Left lung (tissue), 10 donors: Measurements from ENCODE around the gene ZMYND8. TPM values are rescaled to one million over a fixed set of nuclear protein-coding genes. Genes with fewer than 3 reads are reported as not detected.

Source experiments
- ATAC-seq: fragments of 200-7000 bp; cut with Tn5 transposase; one replicate; pipeline ENCODE4 v1.9.1; 2020; ENCODE audit warnings: moderate library complexity
- DNase-seq, 4 donors: peaks; one replicate each; pipeline ENCODE4 v3.0.0-alpha.2; 2013 to 2020
- H3K27ac ChIP-seq, 2 donors: fragments of 200-600 bp; sonication (generic) in 1 of 2; one replicate each; pipeline versions ENCODE4 v1.5.0 to v1.8.0; 2020 to 2021
- H3K27me3 ChIP-seq, 2 donors: fragments of 200-600 bp; sonication (generic) in 1 of 2; one replicate each; pipeline versions ENCODE4 v1.5.0 to v1.8.0; 2020 to 2021
- H3K36me3 ChIP-seq, 2 donors: fragments of 200-600 bp; sonication (generic) in 1 of 2; one replicate each; pipeline versions ENCODE4 v1.5.0 to v1.8.0; 2020 to 2021
- H3K4me1 ChIP-seq, 2 donors: fragments of 200-600 bp; one replicate each; pipeline ENCODE4 v1.8.0; 2021
- H3K4me3 ChIP-seq, 2 donors: fragments of 200-600 bp; sonication (generic) in 1 of 2; one replicate each; pipeline versions ENCODE4 v1.5.0 to v1.8.0; 2020 to 2021; ENCODE audit warnings: mild to moderate bottlenecking in 1 of 2
- H3K9me3 ChIP-seq, 2 donors: fragments of 200-600 bp; sonication (generic) in 1 of 2; one replicate each; pipeline versions ENCODE4 v1.5.0 to v1.8.0; 2020 to 2021
- CTCF ChIP-seq, 2 donors: fragments of 200-600 bp; sonication (generic) in 1 of 2; IDR thresholded peaks; one replicate each; pipeline versions ENCODE4 v1.5.0 to v1.8.0; 2021; ENCODE audit warnings: antibody characterized with exemption in 2 of 2
- intact Hi-C, 2 donors: fragments of 100-400 bp; cut with DNase I; formaldehyde crosslinking; loops; one replicate each; pipeline versions ENCODE4 v1.11.2 to v1.14.2; 2022
- polyA plus RNA-seq, 6 donors: library from polyadenylated mRNA; unstranded; fragments of 120-200 nt; gene quantifications; one replicate each; pipeline ENCODE4 v1.2.1, GENCODE V29; 2013; ENCODE audit not compliant: insufficient read length in 6 of 6
- total RNA-seq, 2 donors: library from RNA; stranded (reverse); fragmentation: NEBNext Ultra II Directional; extraction: Animal tissue kit (Norgen Biotek cat#: 25700); gene quantifications; one replicate each; pipeline ENCODE4 v1.2.1, GENCODE V29; 2021
- donor health status: DM: no; HTN: yes; CAD: no.
- donor health status: DM: no; HTN: no; CAD: no.

The ZMYND8 gene
- total and polyA plus RNA-seq, 8 donors: 38.9 to 50.8 (median 42.4) TPM

DNA sequence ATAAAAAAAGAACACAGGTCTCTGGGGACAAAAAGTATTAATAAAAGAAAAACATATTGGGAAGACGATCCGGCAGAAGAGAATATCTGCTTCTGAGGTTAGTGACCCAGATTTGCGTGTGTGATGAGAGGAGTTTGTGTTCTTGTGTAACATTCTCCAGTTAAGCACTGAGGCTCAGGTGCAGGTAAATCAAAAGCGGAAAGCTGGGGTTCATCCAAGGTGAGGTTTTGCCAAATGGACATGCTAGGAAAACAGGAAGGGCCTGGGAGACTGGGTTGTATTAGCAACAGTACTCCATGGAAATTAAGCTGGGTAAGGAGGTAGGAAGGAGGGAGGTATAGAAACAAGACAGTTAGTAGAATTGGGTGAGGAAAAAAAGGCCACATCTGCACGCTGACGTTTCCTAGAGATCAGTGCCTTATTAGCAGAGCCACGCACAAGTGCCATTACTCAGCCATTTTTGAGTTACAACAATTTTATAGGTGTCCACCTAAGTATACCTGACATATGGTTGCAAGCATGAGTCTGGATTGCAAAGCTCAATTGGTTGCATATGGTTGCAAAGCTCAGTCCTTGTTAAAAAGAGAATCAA, 139.6 kb downstream of the ZMYND8 start:
- no peak for TF ChIP-seq CTCF (IDR thresholded peaks at IDR 0.05)
- peaks cover 0 to 97% of the 10 kb centered on the region in 2 donors for H3K36me3 ChIP-seq
- no peaks in the 10 kb centered on the region for H3K4me1 ChIP-seq
- intact Hi-C loops: no loop called here
- no peak overlapping the region for H3K27ac ChIP-seq
- H3K4me3 ChIP-seq: no peak overlapping the region
- no peaks in the 10 kb centered on the region for H3K27me3 ChIP-seq
- ATAC-seq: no peak
- no peak for DNase-seq
- no peaks in the 10 kb centered on the region for H3K9me3 ChIP-seq

GRCh38 chr20:47215653-47216397, 140.7 kb downstream of the ZMYND8 start:
- ATAC-seq: no peak
- Histone ChIP-seq H3K4me3 (no peak overlapping the region), H3K36me3 (peaks cover 0 to 97% of the 10 kb centered on the region in 2 donors), H3K27me3 (no peaks in the 10 kb centered on the region), H3K9me3 (no peaks in the 10 kb centered on the region), H3K4me1 (no peaks in the 10 kb centered on the region), H3K27ac (no peak overlapping the region)
- intact Hi-C loops: no loop called here
- DNase-seq: no peak
- no peak for TF ChIP-seq CTCF (IDR thresholded peaks at IDR 0.05)

GRCh38 chr20:47213966-47214365, 142.5 kb downstream of the ZMYND8 start:
- H3K4me3 ChIP-seq: no peak overlapping the region
- H3K27ac ChIP-seq: no peak overlapping the region
- ATAC-seq (no peak), DNase-seq (no peak)
- no peaks in the 10 kb centered on the region for H3K27me3 ChIP-seq
- no peaks in the 10 kb centered on the region for H3K9me3 ChIP-seq
- no peak for TF ChIP-seq CTCF (IDR thresholded peaks at IDR 0.05)
- peaks cover 0 to 97% of the 10 kb centered on the region in 2 donors for H3K36me3 ChIP-seq
- intact Hi-C loops: no loop called here
- no peaks in the 10 kb centered on the region for H3K4me1 ChIP-seq

DNA sequence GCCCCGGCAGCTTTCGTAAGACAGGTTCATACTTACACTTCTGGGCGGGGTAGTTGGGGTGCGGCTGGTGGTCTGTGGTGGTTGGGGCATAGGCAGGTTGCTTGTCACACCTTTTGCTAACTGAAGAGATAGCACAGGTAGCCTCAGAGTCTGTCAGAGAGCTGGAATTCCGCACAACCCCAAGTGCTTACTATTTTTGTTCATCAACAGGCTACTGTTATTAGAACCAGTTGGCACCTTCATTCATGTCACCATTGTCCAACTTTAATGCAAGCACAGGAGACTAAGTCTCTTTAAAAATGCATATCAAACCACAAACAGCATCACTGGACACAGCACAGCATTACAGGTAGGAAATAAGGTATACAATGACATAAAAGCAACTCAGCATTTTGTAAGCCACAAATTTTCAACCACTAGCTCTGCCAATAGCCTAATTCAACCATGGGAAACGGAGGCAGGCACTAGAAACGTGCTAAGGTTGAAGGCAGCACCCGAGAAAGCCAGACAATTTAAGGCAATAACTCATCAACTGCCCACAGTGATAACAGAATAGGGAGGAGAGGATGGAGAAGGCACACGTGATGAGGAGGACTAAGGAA, 143.8 kb downstream of the ZMYND8 start:
- no peak for DNase-seq
- intact Hi-C loops: no loop called here
- ATAC-seq: no peak
- Histone ChIP-seq H3K9me3 (no peaks in the 10 kb centered on the region), H3K27ac (no peak overlapping the region), H3K4me1 (no peaks in the 10 kb centered on the region), H3K36me3 (peaks cover 0 to 97% of the 10 kb centered on the region in 2 donors), H3K27me3 (no peaks in the 10 kb centered on the region), H3K4me3 (no peak overlapping the region)
- no peak for TF ChIP-seq CTCF (IDR thresholded peaks at IDR 0.05)

GRCh38 chr20:47211036-47211435, 145.5 kb downstream of the ZMYND8 start:
- Histone ChIP-seq H3K9me3 (no peaks in the 10 kb centered on the region), H3K27ac (no peak overlapping the region), H3K4me1 (no peaks in the 10 kb centered on the region), H3K4me3 (no peak overlapping the region), H3K36me3 (peaks cover 0 to 81% of the 10 kb centered on the region in 2 donors), H3K27me3 (no peaks in the 10 kb centered on the region)
- no peak for TF ChIP-seq CTCF (IDR thresholded peaks at IDR 0.05)
- ATAC-seq: no peak
- intact Hi-C loops: no loop called here
- DNase-seq: no peak
